PFSK-1 (cell line): ENCODE data around the gene CYTH4.

Source experiments
- FOXP2 ChIP-seq: optimal IDR thresholded peaks from 2 replicates; pipeline ENCODE3; 2011; ENCODE audit warnings: borderline replicate concordance, control low read depth, inconsistent platforms; ENCODE audit not compliant: insufficient read depth; ENCODE audit errors: extremely low read length, extremely low read depth
- POLR2AphosphoS5 ChIP-seq: IDR thresholded peaks from 2 replicates; pipeline ENCODE4 v1.6.1; 2012; ENCODE audit warnings: low read depth, mild to moderate bottlenecking, control low read depth, low read length, moderate library complexity
- SIN3A ChIP-seq: IDR thresholded peaks from 2 replicates; pipeline ENCODE4 v1.6.1; 2012; ENCODE audit warnings: mild to moderate bottlenecking, low read length, moderate library complexity, borderline replicate concordance; ENCODE audit not compliant: insufficient read depth

DNA sequence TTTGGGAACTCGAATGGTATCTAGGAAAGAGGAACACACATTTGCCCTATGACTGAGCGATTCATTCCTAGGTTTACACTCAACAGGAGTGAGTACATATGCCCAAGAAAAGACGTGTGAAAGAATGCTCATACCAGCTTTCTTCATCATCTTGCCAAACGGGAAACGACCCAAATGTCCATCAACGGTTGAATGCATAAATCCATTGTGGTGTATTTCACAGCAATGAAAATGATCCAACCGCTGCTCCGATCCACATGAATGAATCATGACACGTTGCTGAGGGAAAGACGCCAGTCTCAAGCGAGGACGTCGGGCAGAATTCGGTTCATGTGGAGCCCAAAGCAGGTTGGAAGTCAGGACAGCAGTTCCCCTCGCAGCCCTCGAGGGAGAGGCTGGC, 71.5 kb downstream of the CYTH4 start:
- TF ChIP-seq SIN3A: no peak
- TF ChIP-seq POLR2AphosphoS5: no peak
- TF ChIP-seq FOXP2: no peak
